B cell (primary cell): ENCODE data around the gene TFF1. TPM values are rescaled to one million over a fixed set of nuclear protein-coding genes. Genes with fewer than 3 reads are reported as not detected.

ENCODE experiments used
- ATAC-seq: fragments of 200-7000 bp; cut with Tn5 transposase; one replicate; pipeline ENCODE4 v1.10.0; 2021; ENCODE audit warnings: low read depth, mild to moderate bottlenecking, moderate number of reproducible peaks, moderate library complexity
- CTCF ChIA-PET: fragments of 350-600 bp; sonication (Branson Sonifier 250); formaldehyde crosslinking; loops from one replicate; lab custom pipeline; 2021; ENCODE audit warnings: antibody characterized with exemption, inconsistent platforms; lab: Charles Lee
- POLR2A ChIA-PET: fragments of 350-600 bp; sonication (Branson Sonifier 250); formaldehyde crosslinking; loops from one replicate; lab custom pipeline; 2021; ENCODE audit warnings: antibody characterized with exemption; lab: Charles Lee
- DNase-seq: peaks from one replicate; pipeline ENCODE4 v3.0.0; 2013
- H2AFZ ChIP-seq: 2 replicates; pipeline ENCODE4 v1.6.1; 2012; ENCODE audit warnings: mild to moderate bottlenecking, low read depth, low read length; ENCODE audit not compliant: insufficient read depth, poor library complexity, severe bottlenecking
- H3K27ac ChIP-seq, 2 donors: 1 replicate in 1 of 2; 2 replicates in 1 of 2; pipeline ENCODE4 v1.5.1; 2012 to 2013; ENCODE audit warnings: low read length in 2 of 2, mild to moderate bottlenecking in 2 of 2, moderate library complexity in 1 of 2
- H3K27me3 ChIP-seq, 4 experiments: fragments of 200-600 bp in 1 of 4; sonication (generic) in 1 of 4; replicated peaks in 1 of 4; 1 replicate in 2 of 4; 2 replicates in 2 of 4; pipeline versions ENCODE4 v1.6.1 to v1.7.0; 2013 to 2016; ENCODE audit warnings: low read length in 3 of 4, mild to moderate bottlenecking in 2 of 4, mixed read lengths in 1 of 4, moderate library complexity in 1 of 4; ENCODE audit not compliant: insufficient read depth in 4 of 4, control insufficient read depth in 3 of 4; ENCODE audit errors: control extremely low read depth in 1 of 4
- H3K36me3 ChIP-seq, 2 experiments: replicated peaks in 1 of 2; 1 replicate in 1 of 2; 2 replicates in 1 of 2; pipeline versions ENCODE4 v1.6.1 to v1.7.1; 2013; ENCODE audit warnings: low read length in 1 of 2; ENCODE audit not compliant: insufficient read depth in 2 of 2, control insufficient read depth in 1 of 2; ENCODE audit errors: control extremely low read depth in 1 of 2, extremely low read depth in 1 of 2
- H3K4me1 ChIP-seq, 2 donors: fragments of 200-600 bp in 1 of 2; sonication (generic) in 1 of 2; 1 replicate in 1 of 2; 2 replicates in 1 of 2; pipeline versions ENCODE4 v1.5.1 to v1.6.1; 2013 to 2017; ENCODE audit warnings: low read length in 2 of 2; ENCODE audit not compliant: control insufficient read depth in 2 of 2, insufficient read depth in 2 of 2
- H3K4me2 ChIP-seq: replicated peaks from 2 replicates; pipeline ENCODE3; 2012; ENCODE audit warnings: mild to moderate bottlenecking, low read depth, low read length; ENCODE audit not compliant: poor library complexity, severe bottlenecking
- H3K4me3 ChIP-seq, 5 experiments: fragments of 200-600 bp in 1 of 5; sonication (generic) in 1 of 5; 1 replicate in 3 of 5; 2 replicates in 2 of 5; pipeline versions ENCODE4 v1.5.1 to v1.7.0; 2011 to 2016; ENCODE audit warnings: low read length in 4 of 5, mild to moderate bottlenecking in 4 of 5, low read depth in 2 of 5, control low read depth in 1 of 5, moderate library complexity in 1 of 5; ENCODE audit not compliant: insufficient read depth in 1 of 5; ENCODE audit errors: control extremely low read depth in 1 of 5, extremely low read depth in 1 of 5
- H3K79me2 ChIP-seq: fragments of 200-600 bp; sonication (generic); one replicate; pipeline ENCODE4 v1.6.0; 2016; ENCODE audit warnings: low read length; ENCODE audit not compliant: control insufficient read depth, insufficient read depth
- H3K9ac ChIP-seq: fragments of 200-600 bp; sonication (generic); 2 replicates; pipeline ENCODE4 v1.6.1; 2017; ENCODE audit warnings: mild to moderate bottlenecking, low read length, moderate library complexity
- H3K9me3 ChIP-seq, 3 donors: one replicate each; pipeline versions ENCODE4 v1.6.1 to v1.7.1; 2013; ENCODE audit warnings: low read length in 2 of 3; ENCODE audit not compliant: control insufficient read depth in 2 of 3, insufficient read depth in 1 of 3; ENCODE audit errors: control extremely low read depth in 1 of 3
- H4K20me1 ChIP-seq: 2 replicates; pipeline ENCODE4 v1.6.0; 2012; ENCODE audit warnings: mild to moderate bottlenecking, low read length; ENCODE audit not compliant: insufficient read depth, control insufficient read depth, poor library complexity, severe bottlenecking
- H3K27ac Mint-ChIP-seq: one replicate; pipeline ENCODE4 v1.8.0; 2021; ENCODE audit warnings: mixed read lengths
- H3K27me3 Mint-ChIP-seq: one replicate; pipeline ENCODE4 v1.8.0; 2021; ENCODE audit warnings: mixed read lengths
- H3K4me1 Mint-ChIP-seq: one replicate; pipeline ENCODE4 v1.8.0; 2021; ENCODE audit warnings: mixed read lengths
- H3K4me3 Mint-ChIP-seq: one replicate; pipeline ENCODE4 v1.8.0; 2021; ENCODE audit warnings: mixed read lengths
- H3K9me3 Mint-ChIP-seq: one replicate; pipeline ENCODE4 v1.8.0; 2022; ENCODE audit warnings: mixed read lengths; ENCODE audit not compliant: insufficient read depth
- EZH2 ChIP-seq: IDR thresholded peaks from 2 replicates; pipeline ENCODE4 v1.6.1; 2012; ENCODE audit warnings: borderline replicate concordance, low read depth, mild to moderate bottlenecking, moderate library complexity, low read length; ENCODE audit not compliant: insufficient read depth, poor library complexity, severe bottlenecking
- WGBS: methylation state at CpG from one replicate; pipeline ENCODE4 v1.1.5; 2013; ENCODE audit warnings: missing lambda C conversion rate; ENCODE audit not compliant: insufficient coverage; 5-methylcytosine and 5-hydroxymethylcytosine counted together
- intact Hi-C: fragments of 100-400 bp; cut with micrococcal nuclease; formaldehyde crosslinking; loops from one replicate; pipeline ENCODE4 v1.10.0; 2022
- polyA plus RNA-seq: library from polyadenylated mRNA; depleted of rRNA; stranded (reverse); fragments of >200 nt; gene quantifications from 2 replicates; pipeline ENCODE4 v1.2.3, GENCODE V29; 2012
- total RNA-seq, 2 donors: library from RNA; stranded (reverse); fragments of 120-200 nt in 1 of 2; gene quantifications; 1 replicate in 1 of 2; 2 replicates in 1 of 2; pipeline versions ENCODE4 v1.2.3 to v1.2.4, GENCODE V29; 2013 to 2022
- TF ChIP-seq, protein P1 (sequence below): fragments of 200-600 bp; IDR thresholded peaks from one replicate; pipeline ENCODE4 v1.8.0; 2022; ENCODE audit warnings: antibody characterized with exemption, mild to moderate bottlenecking

The TFF1 gene
- total and polyA plus RNA-seq, 2 donors (not counting 1 experiment from before 2014, with no cell fraction given), result not detected

DNA sequence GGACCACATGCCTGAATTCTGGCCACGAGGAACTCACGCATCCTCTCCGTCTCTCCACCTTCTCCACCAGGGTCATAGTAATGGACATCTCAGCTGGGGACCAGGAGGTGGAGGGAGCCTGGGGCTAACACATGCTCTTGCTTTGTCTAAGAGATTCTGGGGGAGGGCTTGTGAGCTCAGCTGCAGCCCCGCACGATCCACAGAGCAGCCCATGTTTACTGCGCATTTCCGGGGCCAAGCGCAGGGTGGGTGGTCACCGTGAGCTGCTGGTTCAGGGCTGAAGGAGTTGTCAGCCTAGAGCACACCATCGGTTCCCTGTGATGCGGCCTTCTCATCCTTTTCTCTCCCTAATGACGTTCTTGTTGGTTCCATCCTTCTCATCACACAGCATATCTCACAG lies 8.1 kb downstream of the TFF1 start:
- Mint-ChIP-seq H3K27ac (no peak overlapping the region), H3K4me1 (no peaks in the 10 kb centered on the region), H3K4me3 (no peak overlapping the region), H3K9me3 (peaks cover 10% of the 10 kb centered on the region), H3K27me3 (peaks cover 38% of the 10 kb centered on the region)
- TF ChIP-seq EZH2, result no peak
- TF ChIP-seq, protein P1, sequence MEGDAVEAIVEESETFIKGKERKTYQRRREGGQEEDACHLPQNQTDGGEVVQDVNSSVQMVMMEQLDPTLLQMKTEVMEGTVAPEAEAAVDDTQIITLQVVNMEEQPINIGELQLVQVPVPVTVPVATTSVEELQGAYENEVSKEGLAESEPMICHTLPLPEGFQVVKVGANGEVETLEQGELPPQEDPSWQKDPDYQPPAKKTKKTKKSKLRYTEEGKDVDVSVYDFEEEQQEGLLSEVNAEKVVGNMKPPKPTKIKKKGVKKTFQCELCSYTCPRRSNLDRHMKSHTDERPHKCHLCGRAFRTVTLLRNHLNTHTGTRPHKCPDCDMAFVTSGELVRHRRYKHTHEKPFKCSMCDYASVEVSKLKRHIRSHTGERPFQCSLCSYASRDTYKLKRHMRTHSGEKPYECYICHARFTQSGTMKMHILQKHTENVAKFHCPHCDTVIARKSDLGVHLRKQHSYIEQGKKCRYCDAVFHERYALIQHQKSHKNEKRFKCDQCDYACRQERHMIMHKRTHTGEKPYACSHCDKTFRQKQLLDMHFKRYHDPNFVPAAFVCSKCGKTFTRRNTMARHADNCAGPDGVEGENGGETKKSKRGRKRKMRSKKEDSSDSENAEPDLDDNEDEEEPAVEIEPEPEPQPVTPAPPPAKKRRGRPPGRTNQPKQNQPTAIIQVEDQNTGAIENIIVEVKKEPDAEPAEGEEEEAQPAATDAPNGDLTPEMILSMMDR, result no peak
- 98% methylated on average over 9 of the region's 12 CpGs for WGBS
- Histone ChIP-seq H3K27me3 (peaks cover 0 to 21% (median 4%) of the 10 kb centered on the region in 4 experiments), H2AFZ (no peak overlapping the region), H3K36me3 (no peaks in the 10 kb centered on the region), H3K79me2 (no peaks in the 10 kb centered on the region), H3K9me3 (peaks cover 10 to 26% (median 16%) of the 10 kb centered on the region in 3 donors), H3K4me1 (no peaks in the 10 kb centered on the region), H3K9ac (no peak overlapping the region), H3K4me3 (no peak overlapping the region), H4K20me1 (no peaks in the 10 kb centered on the region), H3K27ac (no peak overlapping the region), H3K4me2 (no peak overlapping the region)
- DNase-seq, result no peak
- ATAC-seq, result no peak
- intact Hi-C loops, result no loop called here
- CTCF ChIA-PET, result no interaction called here
- POLR2A ChIA-PET, result no interaction called here

DNA sequence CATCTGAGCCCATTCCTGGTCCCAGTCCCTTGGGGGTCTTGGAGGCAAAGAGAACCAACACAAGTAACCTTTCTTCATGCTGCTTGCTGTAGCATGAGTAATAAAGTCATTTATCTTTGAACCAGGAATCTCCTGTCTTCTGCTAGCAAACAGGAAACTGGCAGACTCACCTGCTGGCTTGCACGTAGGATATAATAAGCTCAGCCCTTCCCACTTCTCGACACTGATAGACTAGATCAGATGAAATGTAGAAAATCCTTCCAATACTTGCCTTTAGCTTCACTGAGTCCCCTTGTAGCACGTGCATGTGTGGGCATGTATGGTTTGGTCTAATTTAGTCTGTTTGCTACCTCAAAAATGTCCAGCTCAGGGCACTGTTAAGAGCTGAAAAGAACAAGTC lies 9.0 kb downstream of the TFF1 start:
- Mint-ChIP-seq H3K27me3 (peaks cover 42% of the 10 kb centered on the region), H3K9me3 (peaks cover 10% of the 10 kb centered on the region), H3K27ac (no peak overlapping the region), H3K4me3 (no peak overlapping the region), H3K4me1 (no peaks in the 10 kb centered on the region)
- Histone ChIP-seq H3K79me2 (no peaks in the 10 kb centered on the region), H4K20me1 (no peaks in the 10 kb centered on the region), H3K9me3 (peaks cover 10 to 26% (median 16%) of the 10 kb centered on the region in 3 donors), H3K4me3 (no peak overlapping the region), H2AFZ (no peak overlapping the region), H3K4me1 (no peaks in the 10 kb centered on the region), H3K4me2 (no peak overlapping the region), H3K9ac (no peak overlapping the region), H3K36me3 (no peaks in the 10 kb centered on the region), H3K27ac (no peak overlapping the region), H3K27me3 (peaks cover 0 to 21% (median 3%) of the 10 kb centered on the region in 4 experiments)
- ATAC-seq (no peak), DNase-seq (no peak)
- ChIA-PET POLR2A (no interaction called here), CTCF (no interaction called here)
- no CpG with 5 or more reads among the region's 3 CpGs for WGBS
- intact Hi-C loops, result no loop called here
- TF ChIP-seq EZH2, result no peak
- TF ChIP-seq, protein P1, result no peak
